Thoracic aorta (tissue), 2 donors: ENCODE measurements around the gene BOK. TPM values are rescaled to one million over a fixed set of nuclear protein-coding genes. Genes with fewer than 3 reads are reported as not detected.

Experiments
- ATAC-seq: fragments of 150-250 bp; one replicate; pipeline ENCODE4 v1.8.0; 2017; ENCODE audit warnings: low read depth; ENCODE audit not compliant: insufficient number of reproducible peaks, low FRiP score
- DNase-seq: peaks from one replicate; pipeline ENCODE4 v3.0.0-alpha.2; 2020; ENCODE audit warnings: low spot score
- H3K27ac ChIP-seq, 2 donors: fragments of 200-600 bp; sonication (generic); 1 replicate in 1 of 2; 2 replicates in 1 of 2; pipeline ENCODE4 v1.5.1; 2016; ENCODE audit warnings: mild to moderate bottlenecking in 2 of 2, moderate library complexity in 2 of 2
- H3K27me3 ChIP-seq: fragments of 200-600 bp; sonication (generic); replicated peaks from 2 replicates; pipeline ENCODE4 v1.6.0; 2016; ENCODE audit warnings: mild to moderate bottlenecking; ENCODE audit not compliant: insufficient read depth
- H3K36me3 ChIP-seq: fragments of 200-600 bp; sonication (generic); one replicate; pipeline ENCODE4 v1.5.1; 2016
- H3K4me1 ChIP-seq, 2 donors: fragments of 200-600 bp; sonication (generic); 1 replicate in 1 of 2; 2 replicates in 1 of 2; pipeline versions ENCODE4 v1.5.1 to v1.6.0; 2016; ENCODE audit warnings: low read depth in 2 of 2, mild to moderate bottlenecking in 1 of 2; ENCODE audit not compliant: control insufficient read depth in 1 of 2
- H3K4me3 ChIP-seq: fragments of 200-600 bp; sonication (generic); 2 replicates; pipeline ENCODE4 v1.5.1; 2016; ENCODE audit warnings: mild to moderate bottlenecking
- H3K9me3 ChIP-seq: fragments of 200-600 bp; sonication (generic); 2 replicates; pipeline ENCODE4 v1.5.1; 2016
- total RNA-seq, 2 donors: library from RNA; depleted of rRNA; stranded (reverse); fragments of >200 nt; gene quantifications; one replicate each; pipeline versions ENCODE4 v1.1.0 to v1.2.3, GENCODE V29; 2016
- TF ChIP-seq, protein P1 (sequence below): fragments of 200-600 bp; sonication (generic); IDR thresholded peaks from one replicate; pipeline ENCODE4 v1.5.1; 2019; ENCODE audit warnings: antibody characterized with exemption

Gene BOK
- total RNA-seq, 2 donors from 2014 or later: 10.7 to 27.5 TPM

- Histone ChIP-seq H3K36me3 (no peaks in the 10 kb centered on the region), H3K4me3 (no peak overlapping the region), H3K9me3 (no peaks in the 10 kb centered on the region), H3K4me1 (no peaks in the 10 kb centered on the region), H3K27ac (no peak overlapping the region), H3K27me3 (no peaks in the 10 kb centered on the region)
- TF ChIP-seq, protein P1, sequence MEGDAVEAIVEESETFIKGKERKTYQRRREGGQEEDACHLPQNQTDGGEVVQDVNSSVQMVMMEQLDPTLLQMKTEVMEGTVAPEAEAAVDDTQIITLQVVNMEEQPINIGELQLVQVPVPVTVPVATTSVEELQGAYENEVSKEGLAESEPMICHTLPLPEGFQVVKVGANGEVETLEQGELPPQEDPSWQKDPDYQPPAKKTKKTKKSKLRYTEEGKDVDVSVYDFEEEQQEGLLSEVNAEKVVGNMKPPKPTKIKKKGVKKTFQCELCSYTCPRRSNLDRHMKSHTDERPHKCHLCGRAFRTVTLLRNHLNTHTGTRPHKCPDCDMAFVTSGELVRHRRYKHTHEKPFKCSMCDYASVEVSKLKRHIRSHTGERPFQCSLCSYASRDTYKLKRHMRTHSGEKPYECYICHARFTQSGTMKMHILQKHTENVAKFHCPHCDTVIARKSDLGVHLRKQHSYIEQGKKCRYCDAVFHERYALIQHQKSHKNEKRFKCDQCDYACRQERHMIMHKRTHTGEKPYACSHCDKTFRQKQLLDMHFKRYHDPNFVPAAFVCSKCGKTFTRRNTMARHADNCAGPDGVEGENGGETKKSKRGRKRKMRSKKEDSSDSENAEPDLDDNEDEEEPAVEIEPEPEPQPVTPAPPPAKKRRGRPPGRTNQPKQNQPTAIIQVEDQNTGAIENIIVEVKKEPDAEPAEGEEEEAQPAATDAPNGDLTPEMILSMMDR: no peak
- ATAC-seq (no peak), DNase-seq (no peak)
These were observed 28.0 kb upstream of the BOK start for GRCh38 chr2:241530571-241530970.

GRCh38 chr2:241531161-241531722 lies 27.3 kb upstream of the BOK start:
- TF ChIP-seq, protein P1: no peak
- no peak for ATAC-seq
- H3K27ac ChIP-seq: no peak overlapping the region

DNA sequence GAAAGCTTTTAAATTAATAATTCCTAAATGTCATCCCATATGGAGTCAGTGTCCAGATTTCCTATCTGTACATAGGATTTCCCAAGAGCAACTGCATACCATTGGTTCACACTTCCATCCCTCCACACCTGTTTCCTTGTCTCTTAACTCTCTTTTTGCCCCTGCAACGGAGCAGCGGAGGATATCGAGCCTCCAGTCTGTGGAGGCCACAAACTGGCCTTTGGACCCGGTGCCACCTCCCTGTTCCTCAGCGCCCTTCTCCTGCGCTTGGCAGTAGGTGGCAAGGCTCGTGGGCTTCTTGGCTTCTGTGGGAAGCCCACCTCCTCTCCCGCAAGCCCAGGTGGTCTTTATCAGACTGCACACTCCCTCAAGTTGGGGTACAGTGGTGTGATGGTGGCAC lies 26.4 kb upstream of the BOK start:
- TF ChIP-seq, protein P1: no peak
- H3K27ac ChIP-seq: no peak overlapping the region
- no peaks in the 10 kb centered on the region for H3K36me3 ChIP-seq
- H3K4me1 ChIP-seq: no peaks in the 10 kb centered on the region
- no peaks in the 10 kb centered on the region for H3K9me3 ChIP-seq
- H3K4me3 ChIP-seq: no peak overlapping the region
- no peaks in the 10 kb centered on the region for H3K27me3 ChIP-seq
- DNase-seq: no peak
- ATAC-seq: no peak

More at GRCh38 chr2:241531161-241531722, 27.3 kb upstream of the BOK start:
- Histone ChIP-seq H3K36me3 (no peaks in the 10 kb centered on the region), H3K4me1 (no peaks in the 10 kb centered on the region), H3K9me3 (no peaks in the 10 kb centered on the region), H3K4me3 (no peak overlapping the region), H3K27me3 (no peaks in the 10 kb centered on the region)
- no peak for DNase-seq

- Histone ChIP-seq H3K27ac (no peak overlapping the region), H3K9me3 (no peaks in the 10 kb centered on the region), H3K36me3 (no peaks in the 10 kb centered on the region), H3K4me3 (no peak overlapping the region), H3K27me3 (no peaks in the 10 kb centered on the region), H3K4me1 (no peaks in the 10 kb centered on the region)
- TF ChIP-seq, protein P1: no peak
- ATAC-seq (no peak), DNase-seq (no peak)
These were observed 25.6 kb upstream of the BOK start for GRCh38 chr2:241532733-241533601.

DNA sequence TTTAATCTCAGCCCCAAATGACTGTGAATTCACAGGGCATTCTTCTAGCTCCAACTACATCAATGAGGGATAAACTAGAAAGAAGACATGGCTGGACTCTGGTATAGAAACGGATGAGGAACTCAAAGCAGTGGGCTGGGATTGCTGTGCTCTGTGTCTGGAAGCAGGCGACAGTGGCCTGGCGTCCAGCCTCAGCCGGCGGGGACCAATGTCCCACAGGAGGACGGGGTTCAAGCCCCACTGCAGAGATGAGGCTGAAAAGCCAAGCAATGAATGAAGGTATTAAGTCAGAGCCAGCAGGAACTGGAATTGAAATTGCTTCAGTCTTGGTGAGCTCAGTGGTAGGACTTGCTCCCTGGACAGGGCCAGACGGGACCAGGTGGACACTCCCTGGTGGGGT lies 24.3 kb upstream of the BOK start:
- TF ChIP-seq, protein P1: no peak
- DNase-seq: no peak
- Histone ChIP-seq H3K9me3 (no peaks in the 10 kb centered on the region), H3K27me3 (no peaks in the 10 kb centered on the region), H3K4me1 (no peaks in the 10 kb centered on the region), H3K27ac (no peak overlapping the region), H3K36me3 (no peaks in the 10 kb centered on the region), H3K4me3 (no peak overlapping the region)
- no peak for ATAC-seq
